Activated CD4-positive, alpha-beta memory T cell treated with anti-CD3 and anti-CD28 coated beads for 36 hours (primary cell): Measurements from ENCODE around the gene NCKAP5. TPM values are rescaled to one million over a fixed set of nuclear protein-coding genes. Genes with fewer than 3 reads are reported as not detected.

Experiments used
- CTCF ChIA-PET: fragments of 350-600 bp; sonication (Branson Sonifier 250); formaldehyde crosslinking; loops from one replicate; lab custom pipeline; 2021; ENCODE audit warnings: antibody characterized with exemption, inconsistent platforms; lab: Charles Lee
- POLR2A ChIA-PET: fragments of 350-600 bp; sonication (Branson Sonifier 250); formaldehyde crosslinking; loops from one replicate; lab custom pipeline; 2021; ENCODE audit warnings: antibody characterized with exemption; lab: Charles Lee
- DNase-seq: peaks from one replicate; pipeline ENCODE4 v3.0.0-alpha.2; 2020
- H3K27ac Mint-ChIP-seq: one replicate; pipeline ENCODE4 v1.8.0; 2021; ENCODE audit warnings: mixed read lengths
- H3K27me3 Mint-ChIP-seq: one replicate; pipeline ENCODE4 v1.8.0; 2021; ENCODE audit warnings: mixed read lengths
- H3K36me3 Mint-ChIP-seq: one replicate; pipeline ENCODE4 v1.8.0; 2021; ENCODE audit warnings: mixed read lengths
- H3K4me1 Mint-ChIP-seq: one replicate; pipeline ENCODE4 v1.8.0; 2021; ENCODE audit warnings: low read depth, mixed read lengths
- H3K4me3 Mint-ChIP-seq: one replicate; pipeline ENCODE4 v1.8.0; 2021; ENCODE audit warnings: mild to moderate bottlenecking, mixed read lengths
- H3K9me3 Mint-ChIP-seq: one replicate; pipeline ENCODE4 v1.8.0; 2021; ENCODE audit warnings: mixed read lengths
- intact Hi-C: fragments of 100-400 bp; cut with micrococcal nuclease; formaldehyde crosslinking; loops from one replicate; pipeline ENCODE4 v1.15.1; 2023
- total RNA-seq, 2 experiments: library from RNA; stranded (reverse); gene quantifications; one replicate each; pipeline ENCODE4 v1.2.3, GENCODE V29; 2021

NCKAP5 gene
- total RNA-seq, 2 experiments from 2014 or later, result not detected

GRCh38 chr2:132638313-132639040 lies 929.8 kb downstream of the NCKAP5 start:
- Mint-ChIP-seq H3K4me1 (no peaks in the 10 kb centered on the region), H3K27me3 (no peaks in the 10 kb centered on the region), H3K9me3 (no peaks in the 10 kb centered on the region), H3K27ac (no peak overlapping the region), H3K36me3 (no peaks in the 10 kb centered on the region), H3K4me3 (no peak overlapping the region)
- ChIA-PET POLR2A (no interaction called here), CTCF (no interaction called here)
- intact Hi-C loops, result no loop called here
- no peak for DNase-seq

GRCh38 chr2:132636346-132636745 lies 931.9 kb downstream of the NCKAP5 start:
- intact Hi-C loops, result no loop called here
- Mint-ChIP-seq H3K27me3 (no peaks in the 10 kb centered on the region), H3K9me3 (no peaks in the 10 kb centered on the region), H3K4me3 (no peak overlapping the region), H3K36me3 (no peaks in the 10 kb centered on the region), H3K27ac (no peak overlapping the region), H3K4me1 (no peaks in the 10 kb centered on the region)
- CTCF ChIA-PET, result no interaction called here
- POLR2A ChIA-PET, result no interaction called here
- no peak for DNase-seq

GRCh38 chr2:132633635-132634034 lies 934.6 kb downstream of the NCKAP5 start:
- no peak overlapping the region for H3K27ac Mint-ChIP-seq
- H3K9me3 Mint-ChIP-seq, result no peaks in the 10 kb centered on the region
- ChIA-PET POLR2A (no interaction called here), CTCF (no interaction called here)
- H3K4me1 Mint-ChIP-seq, result no peaks in the 10 kb centered on the region
- H3K27me3 Mint-ChIP-seq, result no peaks in the 10 kb centered on the region
- intact Hi-C loops, result no loop called here
- H3K4me3 Mint-ChIP-seq, result no peak overlapping the region
- no peak for DNase-seq
- no peaks in the 10 kb centered on the region for H3K36me3 Mint-ChIP-seq

- H3K27me3 Mint-ChIP-seq, result no peaks in the 10 kb centered on the region
- ChIA-PET POLR2A (no interaction called here), CTCF (no interaction called here)
- DNase-seq, result no peak
- intact Hi-C loops, result no loop called here
- H3K9me3 Mint-ChIP-seq, result no peaks in the 10 kb centered on the region
- H3K36me3 Mint-ChIP-seq, result no peaks in the 10 kb centered on the region
- no peak overlapping the region for H3K27ac Mint-ChIP-seq
- H3K4me1 Mint-ChIP-seq, result no peaks in the 10 kb centered on the region
- no peak overlapping the region for H3K4me3 Mint-ChIP-seq
These were observed 936.1 kb downstream of the NCKAP5 start for GRCh38 chr2:132632000-132632649.

GRCh38 chr2:132627536-132627935 lies 940.7 kb downstream of the NCKAP5 start:
- no peak overlapping the region for H3K27ac Mint-ChIP-seq
- no peaks in the 10 kb centered on the region for H3K9me3 Mint-ChIP-seq
- POLR2A ChIA-PET, result no interaction called here

GRCh38 chr2:132623096-132623839 lies 945.0 kb downstream of the NCKAP5 start:
- intact Hi-C loops, result no loop called here

More at GRCh38 chr2:132627536-132627935, 940.7 kb downstream of the NCKAP5 start:
- CTCF ChIA-PET, result no interaction called here
- no peaks in the 10 kb centered on the region for H3K27me3 Mint-ChIP-seq
- no peaks in the 10 kb centered on the region for H3K4me1 Mint-ChIP-seq
- intact Hi-C loops, result no loop called here
- no peak for DNase-seq
- H3K4me3 Mint-ChIP-seq, result no peak overlapping the region
- no peaks in the 10 kb centered on the region for H3K36me3 Mint-ChIP-seq

More at GRCh38 chr2:132623096-132623839, 945.0 kb downstream of the NCKAP5 start:
- no peak overlapping the region for H3K27ac Mint-ChIP-seq
- H3K4me1 Mint-ChIP-seq, result no peaks in the 10 kb centered on the region
- H3K27me3 Mint-ChIP-seq, result no peaks in the 10 kb centered on the region
- no peak for DNase-seq
- CTCF ChIA-PET, result no interaction called here
- POLR2A ChIA-PET, result no interaction called here
- H3K9me3 Mint-ChIP-seq, result no peaks in the 10 kb centered on the region
- H3K4me3 Mint-ChIP-seq, result no peak overlapping the region
- no peaks in the 10 kb centered on the region for H3K36me3 Mint-ChIP-seq
